Measurements from ENCODE around the gene CTU2. TPM values are rescaled to one million over a fixed set of nuclear protein-coding genes. Genes with fewer than 3 reads are reported as not detected.

Gene CTU2
- total and polyA plus RNA-seq, 2 of the 4 experiments (the other 2 are of a cell fraction): 12.9 to 18.4 TPM

GRCh38 chr16:88694221-88695087, 11.8 kb upstream of the CTU2 start:
- no peaks in the 10 kb centered on the region; the same call in 1 of the 2 replicates for H4K20me1 ChIP-seq (ENCODE audit: insufficient read depth, low read length)
- H2BK15ac ChIP-seq (ENCODE audit: low read depth, low read length): no peak overlapping the region
- no peak for TF ChIP-seq BHLHE40 (IDR thresholded peaks at IDR 0.05; ENCODE audit: low read depth, low read length)
- H3K4me2 ChIP-seq (ENCODE audit: low read depth, low read length): no peak overlapping the region
- no peak overlapping the region for H3K4ac ChIP-seq (ENCODE audit: low read depth, low read length)
- in situ Hi-C loops (cut with MboI; ENCODE audit: low sequenced_read_pairs) (no loop called here), intact Hi-C loops (cut with micrococcal nuclease) (no loop called here), dilution Hi-C loops (cut with HindIII; ENCODE audit: low sequenced_read_pairs, unreplicated experiment) (no loop called here)
- peaks cover 25% of the 10 kb centered on the region for H3K36me3 ChIP-seq (ENCODE audit: control insufficient read depth, insufficient read depth, low read length)
- no peaks in the 10 kb centered on the region for H3K4me1 ChIP-seq (ENCODE audit: control insufficient read depth, insufficient read depth, low read length)
- H3K9me3 ChIP-seq (ENCODE audit: control insufficient read depth, insufficient read depth, low read length): no peaks in the 10 kb centered on the region
- no peak overlapping the region for H3K23ac ChIP-seq (ENCODE audit: low read depth, low read length)
- 85% methylated on average over 29 of the region's 37 CpGs; no CpG with 5 or more reads in 1 of the 2 experiments for WGBS, 2 experiments (ENCODE audit: extremely low coverage in 2 of 2, insufficient read length in 1 of 2)
- no peak overlapping the region for H4K8ac ChIP-seq (ENCODE audit: low read depth in 2 of 2, low read length in 2 of 2)
- no peak overlapping the region for H2BK20ac ChIP-seq (ENCODE audit: low read depth, low read length)
- ChIA-PET POLR2A (ENCODE audit: unreplicated experiment) (no interaction called here), CTCF (no interaction called here)
- H3K56ac ChIP-seq (ENCODE audit: extremely low read depth, insufficient read depth, low read length): no peak overlapping the region
- no peak overlapping the region for H4K91ac ChIP-seq (ENCODE audit: insufficient read depth, low read depth, low read length)
- H2BK5ac ChIP-seq (ENCODE audit: low read depth, low read length, poor library complexity, severe bottlenecking): no peak overlapping the region
- H3K14ac ChIP-seq (replicated peaks; ENCODE audit: low read depth, low read length): no peak overlapping the region
- H3K9me1 ChIP-seq (ENCODE audit: insufficient read depth, low read length): no peaks in the 10 kb centered on the region; the same call in 1 of the 2 replicates
- H3K18ac ChIP-seq (ENCODE audit: low read depth, low read length): no peak overlapping the region
- no peak overlapping the region for H3K4me3 ChIP-seq (ENCODE audit: insufficient read depth, low read depth, low read length)
- no peak overlapping the region for H4K5ac ChIP-seq (ENCODE audit: low read depth, low read length)
- no peak overlapping the region for H2AK9ac ChIP-seq (replicated peaks; ENCODE audit: low read depth, low read length, poor library complexity)
- no peak for ATAC-seq (ENCODE audit: low read depth)
- no peak overlapping the region for H2AFZ ChIP-seq (replicated peaks; ENCODE audit: low read length, poor library complexity)
- no peak overlapping the region for H2AK5ac ChIP-seq (ENCODE audit: low read depth, low read length)
- peaks cover 12% of the 10 kb centered on the region; the same call in 1 of the 2 replicates for H3K27me3 ChIP-seq (ENCODE audit: control insufficient read depth, insufficient read depth, low read length)
- H3K79me1 ChIP-seq (ENCODE audit: low read depth in 1 of 2, low read length in 2 of 2): peaks cover 0 to 1% of the 10 kb centered on the region in 2 experiments; a peak in 1 of 4 replicates
- no peak overlapping the region for H3K9ac ChIP-seq (ENCODE audit: low read depth, low read length)
- H2BK120ac ChIP-seq (ENCODE audit: low read depth, low read length): no peak overlapping the region
- H3K27ac ChIP-seq (ENCODE audit: insufficient read depth, low read length): no peak overlapping the region
- BruUV-seq (replicated peaks): no TSS peak
- no peak for DNase-seq

Data from IMR-90 (cell line).